ENCODE data around the gene ADAM17.
"Not testable (repeated sequence)": the region's sequence is repeated elsewhere in the genome, so short reads cannot be mapped to it uniquely, and the experiment has no call there.

DNA sequence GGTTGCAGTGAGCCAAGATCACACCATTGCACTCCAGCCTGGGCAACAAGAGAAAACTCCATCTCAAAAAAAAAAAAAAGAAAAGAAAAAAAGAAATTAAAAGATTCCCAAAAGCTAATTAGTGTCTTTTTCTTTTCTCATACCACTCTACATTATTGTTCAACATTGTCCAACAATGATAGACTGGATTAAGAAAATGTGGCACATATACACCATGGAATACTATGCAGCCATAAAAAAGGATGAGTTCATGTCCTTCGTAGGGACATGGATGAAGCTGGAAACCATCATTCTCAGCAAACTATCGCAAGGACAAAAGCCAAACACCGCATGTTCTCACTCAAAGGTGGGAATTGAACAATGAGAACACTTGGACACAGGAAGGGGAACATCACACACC, 41.7 kb downstream of the ADAM17 start:
- not testable (repeated sequence) for TF ChIP-seq POLR2A, POLR2AphosphoS5 (IDR thresholded peaks at IDR 0.05)
- TF ChIP-seq, protein P1, sequence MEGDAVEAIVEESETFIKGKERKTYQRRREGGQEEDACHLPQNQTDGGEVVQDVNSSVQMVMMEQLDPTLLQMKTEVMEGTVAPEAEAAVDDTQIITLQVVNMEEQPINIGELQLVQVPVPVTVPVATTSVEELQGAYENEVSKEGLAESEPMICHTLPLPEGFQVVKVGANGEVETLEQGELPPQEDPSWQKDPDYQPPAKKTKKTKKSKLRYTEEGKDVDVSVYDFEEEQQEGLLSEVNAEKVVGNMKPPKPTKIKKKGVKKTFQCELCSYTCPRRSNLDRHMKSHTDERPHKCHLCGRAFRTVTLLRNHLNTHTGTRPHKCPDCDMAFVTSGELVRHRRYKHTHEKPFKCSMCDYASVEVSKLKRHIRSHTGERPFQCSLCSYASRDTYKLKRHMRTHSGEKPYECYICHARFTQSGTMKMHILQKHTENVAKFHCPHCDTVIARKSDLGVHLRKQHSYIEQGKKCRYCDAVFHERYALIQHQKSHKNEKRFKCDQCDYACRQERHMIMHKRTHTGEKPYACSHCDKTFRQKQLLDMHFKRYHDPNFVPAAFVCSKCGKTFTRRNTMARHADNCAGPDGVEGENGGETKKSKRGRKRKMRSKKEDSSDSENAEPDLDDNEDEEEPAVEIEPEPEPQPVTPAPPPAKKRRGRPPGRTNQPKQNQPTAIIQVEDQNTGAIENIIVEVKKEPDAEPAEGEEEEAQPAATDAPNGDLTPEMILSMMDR (IDR thresholded peaks at IDR 0.05) = not testable (repeated sequence)
